ENCODE results near the gene FOXB1. TPM values are rescaled to one million over a fixed set of nuclear protein-coding genes. Genes with fewer than 3 reads are reported as not detected.
A peak's percentile ranks its signal among the peaks of the same experiment; 100 is the strongest.

FOXB1 gene
- total RNA-seq, 1 donor from 2014 or later, result not detected

- peaks cover 33% of the 10 kb centered on the region for H3K27me3 Mint-ChIP-seq (ENCODE audit: unreplicated experiment)
- H3K36me3 Mint-ChIP-seq (ENCODE audit: unreplicated experiment), result no peaks in the 10 kb centered on the region
- no peak overlapping the region for H3K27ac Mint-ChIP-seq (ENCODE audit: unreplicated experiment)
- H3K4me3 Mint-ChIP-seq (ENCODE audit: unreplicated experiment), result peak overlapping the region; percentile 56
- peaks cover 16% of the 10 kb centered on the region for H3K4me1 Mint-ChIP-seq (ENCODE audit: low read depth, unreplicated experiment)
- H3K9me3 Mint-ChIP-seq (ENCODE audit: unreplicated experiment), result peaks cover 2% of the 10 kb centered on the region
- no peak for TF ChIP-seq CTCF (IDR thresholded peaks at IDR 0.05; ENCODE audit: partially characterized antibody, unreplicated experiment)
- DNase-seq, result no peak
Measured at GRCh38 chr15:59995568-59996297, 8.4 kb upstream of the FOXB1 start.

GRCh38 chr15:59996298-59997041 lies 7.6 kb upstream of the FOXB1 start:
- Mint-ChIP-seq H3K27me3 (ENCODE audit: unreplicated experiment) (peaks cover 38% of the 10 kb centered on the region), H3K27ac (ENCODE audit: unreplicated experiment) (no peak overlapping the region), H3K36me3 (ENCODE audit: unreplicated experiment) (no peaks in the 10 kb centered on the region), H3K9me3 (ENCODE audit: unreplicated experiment) (peaks cover 2% of the 10 kb centered on the region), H3K4me1 (ENCODE audit: low read depth, unreplicated experiment) (peaks cover 16% of the 10 kb centered on the region), H3K4me3 (ENCODE audit: unreplicated experiment) (peak overlapping the region; percentile 56)
- DNase-seq, result no peak
- no peak for TF ChIP-seq CTCF (IDR thresholded peaks at IDR 0.05; ENCODE audit: partially characterized antibody, unreplicated experiment)

GRCh38 chr15:59997070-59997701 lies 6.9 kb upstream of the FOXB1 start:
- Mint-ChIP-seq H3K9me3 (ENCODE audit: unreplicated experiment) (peaks cover 3% of the 10 kb centered on the region), H3K4me1 (ENCODE audit: low read depth, unreplicated experiment) (peaks cover 16% of the 10 kb centered on the region), H3K27ac (ENCODE audit: unreplicated experiment) (no peak overlapping the region), H3K27me3 (ENCODE audit: unreplicated experiment) (peaks cover 41% of the 10 kb centered on the region), H3K36me3 (ENCODE audit: unreplicated experiment) (no peaks in the 10 kb centered on the region), H3K4me3 (ENCODE audit: unreplicated experiment) (peak overlapping the region; percentile 68)
- no peak for TF ChIP-seq CTCF (IDR thresholded peaks at IDR 0.05; ENCODE audit: partially characterized antibody, unreplicated experiment)
- peak; percentile 47 for DNase-seq

GRCh38 chr15:59998305-59998949 lies 5.7 kb upstream of the FOXB1 start:
- Mint-ChIP-seq H3K4me3 (ENCODE audit: unreplicated experiment) (no peak overlapping the region), H3K9me3 (ENCODE audit: unreplicated experiment) (peaks cover 3% of the 10 kb centered on the region), H3K27me3 (ENCODE audit: unreplicated experiment) (peaks cover 45% of the 10 kb centered on the region), H3K4me1 (ENCODE audit: low read depth, unreplicated experiment) (peaks cover 18% of the 10 kb centered on the region), H3K36me3 (ENCODE audit: unreplicated experiment) (no peaks in the 10 kb centered on the region), H3K27ac (ENCODE audit: unreplicated experiment) (no peak overlapping the region)
- DNase-seq, result no peak
- TF ChIP-seq CTCF (IDR thresholded peaks at IDR 0.05; ENCODE audit: partially characterized antibody, unreplicated experiment), result no peak

Data from glutamatergic neuron (in vitro differentiated cells).